GM12878 (cell line): ENCODE results near the gene EIF2D. TPM values are rescaled to one million over a fixed set of nuclear protein-coding genes. Genes with fewer than 3 reads are reported as not detected.

Experiments used
- ATAC-seq: fragments of 200-7000 bp; cut with Tn5 transposase; 3 replicates; pipeline ENCODE4 v1.9.1; 2020; ENCODE audit warnings: mild to moderate bottlenecking, moderate library complexity
- BruUV-seq: library from RNA; stranded (reverse); fragments of 400-500 nt; replicated peaks from 2 replicates; lab custom pipeline; 2021; lab: Mats Ljungman, UMichigan
- CTCF ChIA-PET: fragments of 300-600 bp; sonication (Branson Sonifier 250); formaldehyde crosslinking; extraction: SDS; loops from one replicate; lab custom pipeline; 2021; ENCODE audit warnings: inconsistent platforms; lab: Yijun Ruan, JAX
- POLR2A ChIA-PET: fragments of 350-600 bp; formaldehyde crosslinking; extraction: SDS; loops from one replicate; lab custom pipeline; 2021; ENCODE audit warnings: inconsistent platforms; lab: Charles Lee
- RAD21 ChIA-PET: fragments of 300-600 bp; sonication (Branson Sonifier 250); formaldehyde crosslinking; loops from one replicate; lab custom pipeline; 2023; ENCODE audit warnings: antibody characterized with exemption; ENCODE audit not compliant: unreplicated experiment; lab: Charles Lee
- SMC1A ChIA-PET: fragments of 300-600 bp; sonication (Branson Sonifier 250); formaldehyde crosslinking; loops from one replicate; lab custom pipeline; 2023; ENCODE audit not compliant: unreplicated experiment, uncharacterized antibody; lab: Charles Lee
- DNase-seq: peaks from one replicate; pipeline ENCODE4 v3.0.0-alpha.2; 2011; ENCODE audit warnings: low read depth, low spot score
- FAIRE-seq: peaks from 3 replicates; lab custom pipeline; 2011; peaks lifted over from hg19 to GRCh38; lab: Jason Lieb, UNC
- H2AFZ ChIP-seq: 2 replicates; pipeline ENCODE4 v1.6.0; 2011; ENCODE audit warnings: low read depth, low read length, control low read depth; ENCODE audit not compliant: control insufficient read depth
- H3K27ac ChIP-seq: 2 replicates; pipeline ENCODE4 v1.5.1; 2011; ENCODE audit warnings: control low read depth; ENCODE audit not compliant: control insufficient read depth, insufficient read depth
- H3K27me3 ChIP-seq, 2 experiments: replicated peaks in 1 of 2; 2 replicates each; pipeline versions ENCODE4 v1.6.0 to v1.6.1; 2011; ENCODE audit warnings: low read length in 1 of 2; ENCODE audit not compliant: control insufficient read depth in 2 of 2, insufficient read depth in 2 of 2
- H3K36me3 ChIP-seq, 2 experiments: 2 replicates each; pipeline ENCODE4 v1.5.1; 2011; ENCODE audit warnings: low read length in 1 of 2; ENCODE audit not compliant: control insufficient read depth in 2 of 2, insufficient read depth in 2 of 2
- H3K4me1 ChIP-seq: 2 replicates; pipeline ENCODE4 v1.6.1; 2011; ENCODE audit warnings: mild to moderate bottlenecking, low read length, moderate library complexity, mixed read lengths; ENCODE audit not compliant: control insufficient read depth, insufficient read depth
- H3K4me2 ChIP-seq: 2 replicates; pipeline ENCODE4 v1.6.0; 2011; ENCODE audit warnings: control low read depth; ENCODE audit not compliant: control insufficient read depth, insufficient read depth
- H3K4me3 ChIP-seq: fragments of 200-600 bp; sonication (generic); 2 replicates; pipeline ENCODE4 v1.5.1; 2016
- H3K79me2 ChIP-seq: 2 replicates; pipeline ENCODE4 v1.6.0; 2011; ENCODE audit warnings: low read length; ENCODE audit not compliant: control insufficient read depth, insufficient read depth
- H3K9ac ChIP-seq: 2 replicates; pipeline ENCODE4 v1.8.0; 2011; ENCODE audit warnings: low read length, control low read depth, mixed read lengths; ENCODE audit not compliant: control insufficient read depth, insufficient read depth
- H3K9me3 ChIP-seq: replicated peaks from 3 replicates; pipeline ENCODE4 v1.5.1; 2011; ENCODE audit warnings: mild to moderate bottlenecking, low read length; ENCODE audit not compliant: control insufficient read depth, insufficient read depth
- H4K20me1 ChIP-seq: 2 replicates; pipeline ENCODE4 v1.6.0; 2011; ENCODE audit not compliant: control insufficient read depth, insufficient read depth
- HDAC6 ChIP-seq: fragments of 200-600 bp; sonication (generic); IDR thresholded peaks from one replicate; pipeline ENCODE4 v1.8.0; 2017; ENCODE audit warnings: antibody characterized with exemption; ENCODE audit not compliant: unreplicated experiment
- MXI1 ChIP-seq: fragments of 150-350 bp; IDR thresholded peaks from 2 replicates; pipeline ENCODE4 v1.6.1; 2011; ENCODE audit warnings: low read depth, mild to moderate bottlenecking, inconsistent platforms, low read length, improper control_type of control experiment
- MYB ChIP-seq: fragments of 150-350 bp; IDR thresholded peaks from 2 replicates; pipeline ENCODE4 v1.6.1; 2014; ENCODE audit warnings: mild to moderate bottlenecking, low read depth, low read length, borderline replicate concordance
- NFYB ChIP-seq: IDR thresholded peaks from 2 replicates; pipeline ENCODE4 v1.6.1; 2011; ENCODE audit warnings: low read depth, mild to moderate bottlenecking, low read length, improper control_type of control experiment, moderate library complexity; ENCODE audit not compliant: insufficient read depth
- NR2C1 ChIP-seq: fragments of 450-650 bp; IDR thresholded peaks from 2 replicates; pipeline ENCODE4 v1.6.1; 2017; ENCODE audit warnings: antibody characterized with exemption, mild to moderate bottlenecking, moderate library complexity
- TCF12 ChIP-seq: IDR thresholded peaks from 2 replicates; pipeline ENCODE4 v1.6.1; 2011; ENCODE audit warnings: low read depth, mild to moderate bottlenecking, low read length
- WGBS: methylation state at CpG from one replicate; pipeline ENCODE4 v1.1.6; 2016; ENCODE audit warnings: low lambda C conversion rate; ENCODE audit not compliant: insufficient replicate concordance, insufficient coverage; ENCODE audit errors: missing lambda C conversion rate; 5-methylcytosine and 5-hydroxymethylcytosine counted together
- in situ Hi-C: fragments of 300-500 bp; cut with MboI; formaldehyde crosslinking; loops from 9 replicates; pipeline ENCODE4 v1.14.3; 2018; ENCODE audit warnings: mixed read lengths
- intact Hi-C: fragments of 100-400 bp; cut with micrococcal nuclease; formaldehyde crosslinking; loops from one replicate; pipeline ENCODE4 v1.14.2; 2022; ENCODE audit not compliant: unreplicated experiment
- polyA plus RNA-seq, 11 experiments: library from polyadenylated mRNA; depleted of rRNA in 4 of 11; unstranded in 6 of 11; stranded (reverse) in 5 of 11; fragments of >200 nt; fragmentation: Nextera tagmentation in 4 of 11; fragmentation: Illumina TruSeq in 1 of 11; extraction: Ambion mirVana in 4 of 11; extraction: Trizol in 1 of 11; gene quantifications; 1 replicate in 1 of 11; 2 replicates in 10 of 11; pipeline versions ENCODE4 v1.2.1 to v1.2.3, GENCODE V29; 2011 to 2016; ENCODE audit warnings: inconsistent platforms in 2 of 11, missing spikeins in 2 of 11, low read depth in 1 of 11
- total RNA-seq, 4 experiments: library from RNA; depleted of rRNA in 3 of 4; stranded (reverse); fragments of >200 nt in 3 of 4; fragmentation: Illumina TruSeq in 1 of 4; extraction: Trizol in 1 of 4; gene quantifications; 2 replicates each; pipeline versions ENCODE4 v1.2.1 to v1.2.3, GENCODE V29; 2013 to 2021

EIF2D gene
- total and polyA plus RNA-seq, 10 of the 15 experiments (the other 5 are each of a cell fraction or from before 2014, with no cell fraction given) = 65.2 to 133 (median 79.0) TPM

GRCh38 chr1:206554211-206554610, 58.1 kb downstream of the EIF2D start:
- H3K27ac ChIP-seq = no peak overlapping the region
- peaks cover 24% of the 10 kb centered on the region for H3K4me1 ChIP-seq
- TF ChIP-seq HDAC6 (no peak), TCF12 (no peak), MXI1 (no peak), NR2C1 (no peak)
- no peaks in the 10 kb centered on the region for H3K9me3 ChIP-seq
- H3K79me2 ChIP-seq = peaks cover 35% of the 10 kb centered on the region
- H4K20me1 ChIP-seq = no peaks in the 10 kb centered on the region
- RAD21 ChIA-PET = interaction anchor here (1.2 to 9.0 kb wide), 8 partner anchors 9 to 84 kb away, joined by 3 to 95 read pairs (median 22); partner anchors contain the start of gene IKBKE
- no TSS peak for BruUV-seq
- no peak overlapping the region for H3K4me2 ChIP-seq
- no peak overlapping the region for H3K4me3 ChIP-seq
- no peak overlapping the region for H3K9ac ChIP-seq
- WGBS = 98% methylated on average over 3 of the region's 3 CpGs
- CTCF ChIA-PET = interaction anchor here (0.8 to 18.4 kb wide), 8 partner anchors 10 to 84 kb away, joined by 3 to 330 read pairs (median 9); partner anchors contain the start of genes IKBKE and RASSF5
- POLR2A ChIA-PET = interaction anchor here (0.7 to 7.0 kb wide), 9 partner anchors 9 to 214 kb away, joined by 3 to 66 read pairs (median 6); partner anchors contain the start of gene RASSF5
- H3K27me3 ChIP-seq = no peaks in the 10 kb centered on the region
- in situ Hi-C loops (no loop called here), intact Hi-C loops (no loop called here)
- SMC1A ChIA-PET = interaction anchor here (1.3 to 21.1 kb wide), 10 partner anchors 8 to 84 kb away, joined by 3 to 476 read pairs (median 18); partner anchors contain the start of genes IKBKE and RASSF5
- ATAC-seq = no peak
- no peak for DNase-seq
- H2AFZ ChIP-seq = no peak overlapping the region
- H3K36me3 ChIP-seq = no peaks in the 10 kb centered on the region
- FAIRE-seq = no peak

DNA sequence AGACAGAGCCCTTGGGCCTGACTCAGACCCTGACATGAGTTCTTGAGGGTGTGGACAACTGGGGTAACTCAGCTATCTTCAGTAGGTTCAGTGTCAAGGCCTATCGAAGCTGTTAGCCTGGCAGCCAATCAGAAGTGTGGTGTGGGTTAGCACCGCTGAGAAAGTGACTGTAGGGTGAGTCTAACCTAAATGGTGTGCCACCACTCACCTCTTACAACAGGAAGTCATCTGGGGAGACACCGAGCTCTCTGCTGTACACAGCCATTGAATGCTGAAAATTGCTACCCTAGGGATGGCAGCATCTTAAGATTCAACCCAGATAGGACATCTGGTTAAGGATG, 60.3 kb downstream of the EIF2D start:
- intact Hi-C loops = no loop called here
- no peak for DNase-seq
- H3K4me2 ChIP-seq = no peak overlapping the region
- ChIA-PET SMC1A (interaction anchor here (1.0 to 21.1 kb wide), 2 partner anchors 30 to 81 kb away, joined by 3 to 476 read pairs; no protein-coding TSS in a partner anchor), RAD21 (no interaction called here), CTCF (interaction anchor here (1.0 to 2.6 kb wide), 6 partner anchors 8 to 73 kb away, joined by 3 to 20 read pairs (median 4); no protein-coding TSS in a partner anchor), POLR2A (interaction anchor here (7.0 kb wide), 1 partner anchor 28 kb away, joined by 66 read pairs; no protein-coding TSS in a partner anchor)
- no TSS peak for BruUV-seq
- no peak overlapping the region for H3K9ac ChIP-seq
- H3K36me3 ChIP-seq = no peaks in the 10 kb centered on the region
- no peaks in the 10 kb centered on the region for H3K9me3 ChIP-seq
- no peak overlapping the region for H2AFZ ChIP-seq
- peaks cover 12% of the 10 kb centered on the region for H3K79me2 ChIP-seq
- FAIRE-seq = no peak
- H3K4me3 ChIP-seq = no peak overlapping the region
- no peaks in the 10 kb centered on the region for H3K27me3 ChIP-seq
- no peak overlapping the region for H3K27ac ChIP-seq
- H3K4me1 ChIP-seq = peaks cover 24% of the 10 kb centered on the region
- TF ChIP-seq MYB (no peak), NFYB (0 out of 2 replicates have a peak, but pooled peaks have one; percentile 10)
- 33% methylated on average over 3 of the region's 3 CpGs for WGBS
- ATAC-seq = no peak
- in situ Hi-C loops = no loop called here
- H4K20me1 ChIP-seq = no peaks in the 10 kb centered on the region
